Activated CD4-positive, CD25-positive, alpha-beta regulatory T cell (primary cell): Measurements from ENCODE around the gene PCIF1.

Source experiments
- DNase-seq, 4 experiments: peaks; one replicate each; lab custom pipeline; 2025; lab: John Stamatoyannopoulos, UW

Gene PCIF1

DNA sequence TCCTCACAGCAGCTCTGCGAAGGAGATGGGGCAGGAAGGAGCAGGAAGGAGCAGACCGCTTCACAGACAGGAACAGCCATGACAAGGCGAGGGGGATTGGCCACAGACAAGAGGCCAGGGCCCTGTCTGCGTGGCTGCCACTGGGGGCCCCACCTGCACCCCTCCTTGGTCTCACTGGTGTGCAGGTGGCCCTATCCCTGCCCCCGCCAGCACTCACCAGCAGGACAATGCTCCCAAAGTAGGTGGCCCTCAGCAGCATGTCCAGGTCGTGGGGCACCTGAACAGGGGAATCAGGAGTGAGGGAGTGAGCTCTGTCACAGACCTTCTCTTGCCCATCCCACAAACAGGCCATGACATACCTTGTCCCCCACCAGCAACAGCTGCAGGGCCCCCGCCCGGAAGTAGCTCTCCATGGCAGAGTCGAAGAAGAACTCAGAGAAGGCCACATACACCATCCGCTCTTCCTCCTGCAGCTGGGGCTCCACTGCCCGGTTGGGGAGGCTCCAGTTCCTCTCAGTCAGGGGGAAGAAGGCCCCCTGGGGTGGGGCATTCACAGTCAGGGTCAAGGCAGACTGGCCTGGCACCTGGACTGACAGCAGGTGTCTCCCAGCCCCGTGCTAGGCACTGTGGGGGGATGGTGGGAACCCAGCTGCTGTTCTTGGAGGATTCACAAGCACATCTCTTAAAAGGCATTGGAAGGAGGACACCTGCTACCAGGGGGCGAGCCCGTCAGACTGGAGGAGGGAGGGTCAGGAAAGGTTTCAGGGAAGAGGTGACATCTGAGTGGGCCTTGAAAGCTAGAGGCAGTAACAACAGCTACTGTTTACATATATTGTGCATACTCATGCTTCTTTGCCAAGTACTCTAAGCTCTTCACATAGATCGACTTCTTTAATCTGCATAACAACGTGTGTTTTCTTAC, 29.6 kb upstream of the PCIF1 start:
- no peak for DNase-seq

DNA sequence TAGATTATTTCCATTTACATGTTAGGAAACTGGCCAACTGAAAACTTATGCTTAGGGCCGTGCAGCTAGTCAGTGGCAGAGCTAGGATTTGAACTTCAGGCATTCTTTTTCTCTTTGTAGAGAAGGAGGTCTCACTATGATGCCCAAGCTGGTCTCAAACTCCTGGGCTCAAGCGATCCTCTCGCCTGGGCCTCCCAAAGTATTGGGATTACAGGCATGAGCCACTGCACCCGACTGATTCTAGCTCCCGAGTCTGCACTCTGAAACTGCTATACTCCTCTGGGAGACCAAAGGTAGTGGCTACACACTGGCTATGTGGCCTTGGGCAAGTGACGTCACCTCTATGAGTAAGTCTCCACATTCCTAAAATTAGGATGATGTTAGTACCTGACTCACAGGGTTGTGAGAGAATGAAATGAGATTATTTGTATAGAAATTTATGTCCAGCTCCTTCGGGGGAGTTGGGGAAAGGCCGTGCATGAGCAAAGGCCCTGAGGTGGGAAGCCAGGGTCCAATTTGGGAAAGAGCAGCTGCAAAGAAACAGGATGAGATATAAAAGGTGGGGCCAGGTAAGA, 28.9 kb upstream of the PCIF1 start:
- no peak for DNase-seq

DNA sequence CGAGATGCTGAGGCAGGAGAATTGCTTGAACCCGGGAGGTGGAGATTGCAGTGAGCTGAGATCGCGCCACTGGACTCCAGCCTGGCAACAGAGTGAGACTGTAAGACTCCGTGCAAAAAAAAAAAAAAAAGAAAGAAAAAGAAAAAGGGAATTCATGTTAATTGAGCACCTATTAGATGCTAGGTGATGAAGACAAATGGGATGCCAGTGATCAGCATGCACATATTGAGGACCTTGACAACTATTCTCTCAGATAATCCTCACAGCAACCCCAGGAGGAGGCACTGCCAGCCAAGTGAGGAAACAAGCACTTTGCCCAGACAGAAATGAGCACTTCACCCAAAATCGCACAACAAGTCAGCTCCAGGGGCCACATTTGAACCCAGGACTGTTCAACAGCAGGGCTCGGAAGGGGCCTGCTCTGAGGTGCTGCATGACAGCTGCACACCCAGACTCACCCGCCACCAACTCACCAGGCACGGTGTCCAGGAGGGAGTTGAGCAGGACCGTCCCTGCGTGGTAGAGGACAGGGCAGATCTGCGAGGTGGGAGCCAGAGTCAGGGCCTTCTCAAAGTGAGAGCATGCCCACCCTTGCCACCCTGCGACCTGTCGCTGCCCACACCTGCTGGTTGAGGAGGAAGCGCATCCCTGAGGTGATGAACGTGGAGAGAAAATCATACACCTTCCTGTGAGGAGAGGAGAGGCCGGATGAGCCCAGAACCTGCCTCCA, 27.1 kb upstream of the PCIF1 start:
- no peak for DNase-seq

DNA sequence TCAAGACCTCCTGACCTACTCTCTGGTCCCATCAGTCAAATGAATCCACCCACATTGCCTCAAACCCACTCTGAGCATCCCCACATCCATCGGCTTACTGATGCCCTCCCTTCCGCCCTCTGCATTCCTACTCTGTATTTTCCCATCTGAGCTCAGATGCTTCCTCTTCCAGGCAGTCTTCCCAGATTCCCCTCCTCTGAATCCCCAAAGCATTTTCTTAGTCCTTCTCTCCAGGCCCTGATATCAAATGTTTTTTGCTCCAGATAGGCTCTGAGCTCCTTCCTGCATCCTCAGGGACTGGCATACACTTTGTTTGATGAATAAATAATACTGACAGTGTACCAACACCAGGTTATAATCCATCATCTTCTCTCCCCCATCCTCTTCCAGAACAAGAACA, 26.4 kb upstream of the PCIF1 start:
- no peak for DNase-seq

DNA sequence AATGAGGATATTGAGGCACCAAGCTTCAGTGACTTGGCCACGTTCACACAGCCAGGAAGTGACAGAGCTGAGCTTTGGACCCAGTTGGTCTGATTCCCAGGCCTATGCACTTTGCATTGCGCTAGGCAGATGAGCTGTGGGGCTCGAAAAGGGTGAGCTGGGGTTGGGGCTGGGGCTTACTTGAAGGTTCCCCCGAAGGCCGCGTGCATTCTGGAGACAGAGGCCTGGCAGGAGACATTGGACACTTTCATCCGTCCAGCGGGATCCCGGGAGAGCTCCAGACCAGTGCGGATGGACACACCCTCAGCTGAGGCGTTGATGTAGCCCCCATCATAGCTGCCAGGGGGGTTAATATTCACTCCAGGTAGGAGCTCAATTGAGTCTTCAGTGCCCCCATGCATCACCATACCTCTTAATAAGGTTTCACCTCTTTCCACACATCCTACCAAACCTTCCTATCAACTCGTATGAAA, 25.1 kb upstream of the PCIF1 start:
- DNase-seq: no peak

DNA sequence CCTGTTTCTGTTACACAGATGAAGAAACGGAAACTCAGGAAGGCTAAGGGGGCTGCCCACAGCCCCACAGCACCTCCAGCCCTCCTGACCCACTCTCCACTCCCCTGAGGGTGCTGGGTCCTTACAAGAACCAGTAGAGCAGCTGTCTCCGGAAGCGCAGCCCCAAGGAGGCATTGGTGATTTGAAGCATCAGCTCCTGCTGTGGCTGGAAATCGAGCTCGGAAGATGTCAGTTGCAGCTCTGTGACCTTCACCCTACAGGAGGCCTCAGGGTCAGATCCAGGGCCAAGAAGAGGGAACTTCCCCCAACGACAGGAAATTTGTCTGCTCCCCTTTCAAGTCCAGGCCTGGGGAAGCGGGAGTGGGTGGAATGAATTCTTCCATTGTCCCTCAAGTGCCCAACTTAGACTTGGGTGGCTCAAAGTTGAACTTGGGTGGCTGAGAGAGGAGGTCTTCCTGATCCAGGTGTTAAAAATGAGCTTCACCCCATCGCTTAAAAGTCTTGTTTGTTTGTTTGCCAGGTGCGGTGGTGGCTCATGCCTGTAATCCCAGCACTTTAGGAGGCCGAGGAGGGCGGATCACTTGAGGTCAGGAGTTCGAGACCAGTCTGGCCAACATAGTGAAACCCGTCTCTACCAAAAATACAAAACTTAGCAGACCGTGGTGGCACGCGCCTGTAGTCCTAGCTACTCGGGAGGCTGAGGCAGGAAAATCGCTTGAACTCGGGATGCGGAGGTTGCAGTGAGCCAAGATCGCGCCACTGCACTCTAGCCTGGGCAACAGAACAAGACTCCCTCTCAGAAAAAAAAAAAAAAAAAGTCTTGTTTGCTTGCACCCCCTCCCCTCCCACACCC, 24.4 kb upstream of the PCIF1 start:
- DNase-seq: no peak

DNA sequence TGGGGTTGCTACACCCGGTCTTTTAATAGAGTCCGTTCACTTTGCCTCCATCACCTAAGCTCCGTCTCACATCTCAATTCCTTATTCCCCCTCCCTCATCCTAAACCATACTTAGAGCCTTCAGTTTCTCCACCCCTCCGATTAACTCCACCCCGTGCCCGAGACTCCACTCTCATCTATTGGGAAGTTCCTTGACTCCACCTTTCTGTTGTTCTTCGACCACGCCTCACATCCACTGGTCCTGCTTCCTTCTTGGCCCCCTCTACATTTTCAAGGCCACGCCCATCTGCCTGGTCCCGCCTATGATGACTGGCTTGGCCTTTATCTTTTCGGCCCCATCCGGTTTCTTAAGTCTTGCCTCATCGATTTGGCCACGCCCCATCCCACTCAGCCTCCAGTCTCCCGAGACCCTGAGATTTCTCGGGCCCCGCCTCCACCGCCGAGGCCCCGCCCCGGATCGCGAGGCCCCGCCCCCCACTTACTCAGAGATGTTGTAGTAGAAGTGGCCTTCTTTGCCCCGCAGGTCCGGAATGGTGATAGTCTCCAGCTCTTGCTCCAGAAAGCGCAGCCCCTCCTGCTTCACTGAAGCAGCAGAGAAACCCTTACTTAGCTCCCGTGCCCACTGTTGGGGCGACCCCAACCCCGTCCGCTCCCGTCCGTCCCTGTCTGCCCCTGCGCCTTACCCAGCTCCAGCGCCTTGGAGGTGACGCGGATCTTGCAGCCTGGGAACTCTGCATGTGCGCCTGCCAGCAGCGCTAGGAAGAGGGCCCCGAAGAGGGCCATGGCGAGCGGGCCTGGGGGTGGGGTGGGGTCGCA, 23.6 kb upstream of the PCIF1 start:
- peak; percentile 69 to 95 (median 84) for DNase-seq

DNA sequence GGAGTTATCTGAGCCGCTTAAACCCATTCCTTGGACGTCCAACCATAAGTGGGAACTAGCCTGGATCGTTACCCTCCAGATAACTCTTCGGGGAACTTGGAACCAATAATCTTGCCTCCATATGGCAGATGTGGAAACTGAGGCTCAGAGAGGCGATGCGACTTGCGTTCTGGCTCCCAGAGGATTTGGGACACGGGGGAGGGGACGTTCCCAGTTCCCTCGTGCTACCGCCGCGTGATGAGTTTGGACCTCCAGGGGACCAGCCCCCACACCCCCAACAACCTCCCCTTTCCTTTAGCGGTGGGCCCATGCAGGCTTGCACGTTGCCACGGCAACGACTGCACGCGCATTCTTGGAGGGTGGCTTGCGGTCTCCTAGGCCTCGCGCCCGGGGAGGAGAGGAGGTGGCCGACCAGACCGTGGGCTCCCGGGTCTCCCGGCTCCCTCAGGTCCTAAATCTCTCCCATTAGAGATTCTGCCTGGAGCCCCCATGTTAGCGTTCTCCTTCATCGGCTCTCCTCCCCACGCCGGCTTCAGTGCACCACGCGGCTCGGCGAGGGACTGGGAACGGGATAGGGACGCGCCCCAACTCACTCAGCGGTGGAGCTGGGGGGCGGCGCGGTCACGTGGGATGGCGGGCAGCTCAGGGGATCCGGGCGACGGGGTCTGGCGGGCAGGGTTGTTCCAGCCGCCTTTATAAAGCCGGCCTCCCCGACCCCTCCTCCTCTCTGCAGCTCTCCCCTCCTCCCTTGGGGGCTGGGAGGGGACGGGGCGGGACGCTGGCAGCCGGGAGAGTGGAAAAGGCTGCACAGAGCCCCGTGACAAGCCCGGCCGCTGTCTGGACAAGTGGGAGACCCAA, 22.8 kb upstream of the PCIF1 start, which contains the start of gene PLTP:
Gene PLTP (minus strand): TSS at position 670 of the 858 bp plus-strand sequence. CDS start 703 bp downstream, outside the sequence.
- DNase-seq: peak in 1 of 4 experiments; percentile 10

DNA sequence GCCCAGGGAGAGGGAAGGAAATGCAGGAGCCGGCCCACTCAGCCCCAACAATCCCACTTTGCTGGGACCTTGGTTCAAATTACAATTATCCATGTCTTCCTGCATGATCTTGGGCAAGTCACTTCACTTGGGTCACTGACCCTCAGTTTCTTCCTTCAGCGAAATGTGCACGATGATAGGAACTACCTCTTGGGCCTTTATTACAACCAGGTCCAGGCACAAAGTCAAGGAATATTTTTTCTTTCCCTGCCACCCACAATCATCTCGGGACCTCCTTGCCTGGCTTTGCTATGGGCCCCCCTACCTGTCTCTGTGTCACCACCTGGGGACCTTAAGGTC, 22.2 kb upstream of the PCIF1 start:
- no peak for DNase-seq

DNA sequence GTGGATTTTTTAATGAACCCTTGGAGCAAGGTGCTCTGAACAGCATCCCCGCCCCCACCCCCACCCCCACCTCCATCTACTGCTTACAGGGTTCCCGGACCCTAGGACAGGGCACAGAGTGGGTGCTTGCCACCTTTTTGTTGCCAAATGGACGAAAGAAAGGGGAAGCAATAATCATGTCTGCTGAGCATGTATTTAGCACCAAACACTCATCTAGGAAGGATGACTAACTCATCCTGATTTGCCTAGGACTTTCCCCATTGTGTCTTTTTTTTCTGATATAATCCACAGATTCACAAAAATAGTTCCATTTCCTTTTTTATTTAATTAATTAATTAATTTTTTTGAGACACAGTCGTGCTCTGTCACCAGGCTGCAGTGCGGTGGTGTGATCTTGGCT, 21.4 kb upstream of the PCIF1 start:
- DNase-seq: no peak

DNA sequence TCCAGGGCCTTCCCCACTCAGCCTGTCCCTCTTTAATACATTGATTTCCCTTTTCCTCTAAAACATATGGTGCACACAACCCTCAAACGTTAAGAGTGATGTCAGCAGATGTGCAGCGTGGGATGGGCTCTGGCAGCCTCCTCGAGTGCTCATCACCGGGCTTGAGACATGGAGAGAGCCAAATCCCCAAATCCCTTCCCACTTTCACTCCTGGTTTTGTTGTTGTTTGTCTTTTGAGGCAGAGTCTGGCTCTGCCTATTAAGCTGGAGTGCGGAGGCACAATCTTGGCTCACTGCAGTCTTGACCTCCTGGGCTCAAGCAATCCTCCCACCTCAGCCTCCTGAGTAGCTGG, 16.7 kb upstream of the PCIF1 start:
- DNase-seq: no peak

DNA sequence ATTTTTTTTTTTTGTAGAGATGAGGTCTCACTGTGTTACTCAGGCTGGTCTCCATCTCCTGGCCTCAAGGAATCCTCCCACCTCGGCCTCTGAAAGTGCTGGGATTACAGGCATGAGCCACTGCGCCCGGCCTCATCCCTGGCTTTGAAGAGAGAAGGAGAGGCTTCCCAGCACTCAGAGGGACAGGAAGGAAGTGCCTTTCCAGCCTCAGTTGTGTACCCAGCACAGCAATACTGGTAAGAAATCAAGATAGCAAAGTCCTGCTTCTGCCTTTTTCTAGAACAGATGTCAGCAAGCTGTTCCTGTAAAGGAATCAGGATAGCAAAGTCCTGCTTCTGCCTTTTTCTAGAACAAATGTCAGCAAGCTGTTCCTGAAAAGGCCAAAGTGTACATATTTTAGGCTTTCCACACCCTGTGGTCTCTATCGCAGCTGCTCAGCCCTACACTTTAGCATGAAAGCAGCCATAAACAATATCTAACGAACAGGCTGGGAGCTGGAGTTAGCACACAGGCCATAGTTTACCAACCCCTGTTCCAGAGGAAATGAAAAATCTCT, 16.2 kb upstream of the PCIF1 start:
- no peak for DNase-seq

DNA sequence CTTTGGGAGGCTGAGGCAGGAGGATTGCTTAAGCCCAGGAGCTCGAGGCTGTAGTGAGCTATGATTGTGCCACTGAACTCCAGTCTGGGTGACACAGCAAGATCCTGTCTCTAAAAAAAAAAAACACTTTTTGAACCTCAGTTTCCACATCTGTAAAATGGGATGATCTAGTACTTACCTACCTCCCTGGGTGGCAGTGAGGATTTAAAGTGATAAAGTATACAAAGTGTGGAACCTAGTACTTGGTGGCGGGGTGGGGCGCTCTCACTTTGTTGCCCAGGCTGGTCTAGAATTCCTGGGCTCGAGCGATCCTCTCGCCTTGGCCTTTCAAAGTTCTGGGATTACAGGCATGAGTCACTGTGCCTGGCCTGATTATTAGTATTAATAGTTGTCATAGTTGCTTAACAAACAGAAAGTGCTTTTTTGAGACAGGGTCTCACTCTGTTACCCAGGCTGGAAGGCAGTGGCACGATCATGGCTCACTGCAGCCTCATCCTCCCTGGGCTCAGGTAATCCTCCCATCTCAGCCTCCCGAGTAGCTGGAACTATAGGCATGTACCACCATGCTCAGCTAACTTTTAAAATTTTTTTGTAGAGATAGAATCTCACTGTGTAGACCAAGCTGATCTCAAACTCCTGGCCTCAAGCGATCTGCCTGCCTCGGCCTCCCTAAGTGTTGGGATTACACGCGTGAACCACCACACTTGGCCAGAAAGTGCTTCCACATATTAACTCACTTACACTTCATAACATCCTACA, 15.5 kb upstream of the PCIF1 start:
- DNase-seq: no peak

DNA sequence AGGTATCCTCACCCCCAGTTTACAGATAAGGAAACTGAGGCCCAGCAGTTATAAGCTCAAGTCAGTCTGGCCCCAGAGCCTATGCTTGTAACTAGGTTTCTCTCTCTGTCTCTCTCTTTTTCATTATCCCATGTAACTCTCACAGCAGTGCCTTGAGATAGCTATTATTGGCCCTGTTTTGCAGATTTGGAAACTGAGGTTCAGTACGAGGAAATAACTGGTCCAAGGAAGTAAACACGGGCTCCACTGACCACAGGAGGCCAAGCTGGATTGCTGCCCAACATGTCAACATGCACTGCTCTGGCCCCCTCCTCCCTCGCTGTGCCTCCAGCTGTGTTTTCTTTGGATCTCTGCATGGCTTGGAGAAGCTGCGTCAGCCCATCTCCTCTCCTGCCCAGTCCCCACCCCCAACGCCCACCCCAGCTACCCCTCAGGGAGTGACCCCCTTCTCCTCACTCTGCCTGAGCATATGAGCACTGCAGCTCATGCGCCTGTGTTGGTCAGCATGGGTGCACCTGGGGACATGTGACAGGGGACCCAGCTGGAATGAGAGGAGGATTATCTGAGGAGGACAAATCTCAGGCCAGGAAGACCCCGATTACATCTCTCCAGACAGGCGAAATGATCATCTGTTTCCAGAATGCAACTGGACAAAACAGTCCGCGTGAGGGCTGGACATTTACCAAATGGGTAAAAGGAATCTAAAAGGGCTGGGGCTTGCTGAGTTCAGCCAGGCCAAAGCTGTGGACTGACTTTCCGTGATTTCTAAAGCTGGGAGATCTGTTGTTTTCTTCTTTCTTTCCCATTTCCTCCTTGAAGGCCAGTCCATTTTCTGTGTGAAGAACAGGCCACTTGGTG, 14.7 kb upstream of the PCIF1 start:
- DNase-seq: no peak

DNA sequence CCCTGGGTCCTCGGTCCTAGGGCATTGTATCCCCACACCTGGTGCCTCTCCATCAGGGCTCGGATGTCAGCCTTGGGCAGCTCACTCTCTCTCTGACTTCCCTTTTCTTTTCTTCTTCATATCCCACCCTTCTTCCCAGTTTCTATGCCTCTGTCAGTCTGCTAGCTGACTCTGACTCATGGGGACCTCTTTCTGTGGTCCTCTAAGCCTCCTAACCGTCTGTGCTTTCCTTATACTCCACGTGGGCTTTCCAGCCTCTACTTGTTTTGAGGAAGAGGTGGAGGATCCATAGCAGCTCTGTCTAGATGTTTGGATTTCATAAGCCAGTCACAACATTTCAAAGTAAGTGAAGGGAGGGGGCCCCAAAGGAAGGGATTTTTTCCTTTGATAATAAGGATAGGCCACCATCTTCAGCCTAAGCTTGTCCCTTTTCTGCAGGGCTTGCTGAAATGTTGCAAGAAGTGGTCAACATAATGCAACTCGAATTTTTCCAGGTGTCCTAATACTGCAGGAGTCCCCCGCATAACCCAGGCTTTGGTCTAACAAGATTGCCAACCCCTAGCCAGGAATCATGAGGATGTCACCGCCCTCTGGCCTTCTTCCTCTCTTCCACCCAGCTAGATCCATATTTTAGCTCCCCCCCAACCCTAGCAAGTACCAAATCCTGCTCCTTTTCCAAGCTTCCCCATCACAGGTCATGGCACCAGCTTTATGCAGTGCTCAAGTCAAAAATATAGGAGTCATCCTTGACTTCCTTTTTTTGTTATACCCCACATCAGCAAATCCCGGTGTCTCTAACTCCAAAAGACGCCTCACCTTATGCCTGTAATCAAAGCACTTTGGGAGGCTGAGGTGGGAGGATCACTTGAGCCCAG, 13.8 kb upstream of the PCIF1 start:
- no peak for DNase-seq

DNA sequence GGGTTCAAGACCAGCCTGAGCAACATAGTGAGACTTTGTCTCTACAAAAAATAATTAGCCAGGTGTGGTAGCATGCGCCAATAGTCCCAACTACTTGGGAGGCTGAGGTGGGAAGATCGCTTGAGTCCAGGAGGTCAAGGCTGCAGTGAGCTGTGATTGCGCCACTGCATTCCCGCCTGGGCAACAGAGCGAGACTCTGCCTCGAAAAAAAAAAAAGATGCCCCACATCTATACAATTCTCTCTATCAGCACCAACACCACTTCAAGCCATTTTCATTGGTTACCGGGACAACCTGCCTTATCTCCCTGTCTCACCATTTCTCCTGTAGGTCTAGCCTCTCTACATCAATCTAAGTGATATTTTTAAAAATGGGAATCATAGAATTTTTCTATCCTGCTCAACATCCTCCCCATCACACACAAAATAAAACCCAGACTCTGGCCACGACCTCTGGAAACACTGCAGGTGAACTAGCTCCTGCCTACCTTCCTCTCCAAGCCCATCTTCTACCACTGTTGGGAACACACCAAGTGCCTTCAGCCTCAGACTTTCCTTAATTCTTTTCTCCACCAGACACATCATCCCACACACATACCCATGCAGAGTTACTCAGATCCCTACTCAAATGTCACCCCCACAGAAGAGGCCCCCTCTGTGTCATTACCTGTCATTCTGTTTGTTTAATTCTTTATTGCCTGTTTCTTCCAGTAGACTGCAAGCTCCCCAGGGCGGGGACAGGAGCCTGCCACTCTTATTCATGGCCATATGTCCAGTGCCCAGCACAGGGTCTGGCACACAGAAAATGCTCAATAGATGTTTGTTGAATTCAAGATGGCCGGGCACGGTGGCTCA, 12.9 kb upstream of the PCIF1 start:
- DNase-seq: no peak
